Sigmoid colon (tissue), 7 donors: ENCODE data around the gene GBX1. TPM values are rescaled to one million over a fixed set of nuclear protein-coding genes. Genes with fewer than 3 reads are reported as not detected.

Experiments
- DNase-seq: peaks from one replicate; pipeline ENCODE4 v3.0.0-alpha.2; 2019
- H3K27ac ChIP-seq, 4 donors: fragments of 200-600 bp; sonication (generic); one replicate each; pipeline ENCODE4 v1.5.1; 2016 to 2019; ENCODE audit warnings: mild to moderate bottlenecking in 1 of 4
- H3K27me3 ChIP-seq, 3 donors: fragments of 200-600 bp; sonication (generic); one replicate each; pipeline ENCODE4 v1.5.1; 2019; ENCODE audit warnings: mild to moderate bottlenecking in 1 of 3
- H3K36me3 ChIP-seq, 4 donors: fragments of 200-600 bp; sonication (generic); one replicate each; pipeline ENCODE4 v1.5.1; 2016 to 2019
- H3K4me1 ChIP-seq, 4 donors: fragments of 200-600 bp; sonication (generic); one replicate each; pipeline ENCODE4 v1.5.1; 2017 to 2019
- H3K4me3 ChIP-seq, 4 donors: fragments of 200-600 bp; sonication (generic); one replicate each; pipeline ENCODE4 v1.5.1; 2017 to 2019; ENCODE audit warnings: mild to moderate bottlenecking in 2 of 4, moderate library complexity in 1 of 4
- H3K9me3 ChIP-seq, 4 donors: fragments of 200-600 bp in 3 of 4; sonication (generic) in 3 of 4; one replicate each; pipeline versions ENCODE4 v1.5.1 to v1.6.1; 2013 to 2019
- CTCF ChIP-seq, 4 experiments: fragments of 450-650 bp in 3 of 4; fragments of 200-600 bp in 1 of 4; IDR thresholded peaks; one replicate each; pipeline ENCODE4 v1.5.1; 2016 to 2019; ENCODE audit warnings: antibody characterized with exemption in 4 of 4, mild to moderate bottlenecking in 3 of 4, moderate library complexity in 2 of 4
- EP300 ChIP-seq, 4 donors: sonication (generic); formaldehyde crosslinking; IDR thresholded peaks; one replicate each; pipeline ENCODE4 v1.6.1; 2017; ENCODE audit warnings: antibody characterized with exemption in 4 of 4
- POLR2A ChIP-seq, 2 donors: fragments of 450-650 bp; IDR thresholded peaks; one replicate each; pipeline ENCODE4 v1.6.1; 2016; ENCODE audit warnings: antibody characterized with exemption in 2 of 2, mild to moderate bottlenecking in 2 of 2, moderate library complexity in 2 of 2
- POLR2AphosphoS5 ChIP-seq, 4 donors: sonication (generic); formaldehyde crosslinking; IDR thresholded peaks; one replicate each; pipeline ENCODE4 v1.6.1; 2017; ENCODE audit warnings: antibody characterized with exemption in 4 of 4
- WGBS, 2 donors: extraction: QIAGEN DNeasy Blood & Tissue Kit; methylation state at CpG; one replicate each; pipeline ENCODE4 v1.1.7; 2013; 5-methylcytosine and 5-hydroxymethylcytosine counted together
- intact Hi-C: fragments of 100-400 bp; cut with DNase I; formaldehyde crosslinking; loops from one replicate; pipeline ENCODE4 v1.15.1; 2023
- polyA plus RNA-seq, 3 donors: library from polyadenylated mRNA; stranded (reverse); fragments of 200-250 nt; gene quantifications; one replicate each; pipeline ENCODE4 v1.2.3, GENCODE V29; 2013
- total RNA-seq, 4 donors: library from RNA; depleted of rRNA; stranded (reverse); fragments of >200 nt; gene quantifications; one replicate each; pipeline ENCODE4 v1.1.0, GENCODE V29; 2016
- donor health status: healthy with polysubstance abuse.
- donor health status: Bipolar disorder and iron deficiency.
- donor health status: healthy.

The GBX1 gene
- total and polyA plus RNA-seq, 7 donors, result not detected

GRCh38 chr7:151122796-151123157 lies 44.7 kb downstream of the GBX1 start:
- Histone ChIP-seq H3K36me3 (peaks cover 21 to 66% (median 48%) of the 10 kb centered on the region in 4 donors), H3K27ac (no peak overlapping the region), H3K4me1 (peaks cover 0 to 26% (median 15%) of the 10 kb centered on the region in 4 donors), H3K4me3 (no peak overlapping the region), H3K27me3 (no peaks in the 10 kb centered on the region), H3K9me3 (no peaks in the 10 kb centered on the region)
- intact Hi-C loops, result no loop called here
- WGBS, 2 donors, result 93 to 95% methylated on average over 29 of the region's 29 CpGs
- DNase-seq, result no peak
- TF ChIP-seq POLR2AphosphoS5 (IDR thresholded peaks at IDR 0.05) (no peak), EP300 (IDR thresholded peaks at IDR 0.05) (no peak), POLR2A (IDR thresholded peaks at IDR 0.05) (no peak), CTCF (IDR thresholded peaks at IDR 0.05) (no peak)

- no peak overlapping the region for H3K27ac ChIP-seq
- no peak for DNase-seq
- WGBS, 2 donors, result 91 to 92% methylated on average over 24 of the region's 24 CpGs
- H3K4me1 ChIP-seq, result peaks cover 0 to 26% (median 15%) of the 10 kb centered on the region in 4 donors
- H3K36me3 ChIP-seq, result peaks cover 21 to 71% (median 48%) of the 10 kb centered on the region in 4 donors
- no peaks in the 10 kb centered on the region for H3K27me3 ChIP-seq
- no peaks in the 10 kb centered on the region for H3K9me3 ChIP-seq
- TF ChIP-seq CTCF (IDR thresholded peaks at IDR 0.05) (no peak), POLR2AphosphoS5 (IDR thresholded peaks at IDR 0.05) (no peak), EP300 (IDR thresholded peaks at IDR 0.05) (no peak), POLR2A (IDR thresholded peaks at IDR 0.05) (no peak)
- no peak overlapping the region for H3K4me3 ChIP-seq
- intact Hi-C loops, result no loop called here
These were observed 45.2 kb downstream of the GBX1 start for GRCh38 chr7:151122276-151122675.

GRCh38 chr7:151121380-151122170 lies 45.9 kb downstream of the GBX1 start:
- peaks cover 0 to 23% (median 15%) of the 10 kb centered on the region in 4 donors for H3K4me1 ChIP-seq
- no peak overlapping the region for H3K27ac ChIP-seq
- 87 to 88% methylated on average over 30 of the region's 30 CpGs for WGBS, 2 donors
- H3K27me3 ChIP-seq, result no peaks in the 10 kb centered on the region
- peaks cover 21 to 72% (median 48%) of the 10 kb centered on the region in 4 donors for H3K36me3 ChIP-seq
- H3K4me3 ChIP-seq, result no peak overlapping the region
- DNase-seq, result no peak
- intact Hi-C loops, result no loop called here
- no peak for TF ChIP-seq POLR2AphosphoS5 (IDR thresholded peaks at IDR 0.05)
- TF ChIP-seq CTCF (IDR thresholded peaks at IDR 0.05), result no peak
- no peak for TF ChIP-seq POLR2A (IDR thresholded peaks at IDR 0.05)
- no peaks in the 10 kb centered on the region for H3K9me3 ChIP-seq

- no peak for DNase-seq
- Histone ChIP-seq H3K4me3 (no peak overlapping the region), H3K36me3 (peaks cover 21 to 72% (median 48%) of the 10 kb centered on the region in 4 donors), H3K27ac (no peak overlapping the region), H3K27me3 (no peaks in the 10 kb centered on the region), H3K4me1 (peaks cover 0 to 21% (median 14%) of the 10 kb centered on the region in 4 donors), H3K9me3 (no peaks in the 10 kb centered on the region)
- WGBS, 2 donors, result 92 to 93% methylated on average over 22 of the region's 22 CpGs
- intact Hi-C loops, result no loop called here
- TF ChIP-seq POLR2AphosphoS5 (IDR thresholded peaks at IDR 0.05), result no peak
- TF ChIP-seq EP300 (IDR thresholded peaks at IDR 0.05), result no peak
- TF ChIP-seq CTCF (IDR thresholded peaks at IDR 0.05), result no peak
- TF ChIP-seq POLR2A (IDR thresholded peaks at IDR 0.05), result no peak
These were observed 46.6 kb downstream of the GBX1 start for GRCh38 chr7:151120896-151121295.
